HPDE6-E6E7 (cell line): ENCODE data around the gene CAMTA1.

Experiments used
- DNase-seq: peaks from one replicate; pipeline ENCODE4 v3.0.0; 2011; ENCODE audit warnings: missing footprints; ENCODE audit errors: extremely low spot score

The CAMTA1 gene

GRCh38 chr1:7190261-7190660 lies 405.0 kb downstream of the CAMTA1 start:
- DNase-seq, result no peak

- DNase-seq, result no peak
Observed at GRCh38 chr1:7192453-7192852, 407.2 kb downstream of the CAMTA1 start.

GRCh38 chr1:7196036-7196911 lies 411.0 kb downstream of the CAMTA1 start:
- no peak for DNase-seq

GRCh38 chr1:7198664-7199063 lies 413.4 kb downstream of the CAMTA1 start:
- DNase-seq, result no peak

GRCh38 chr1:7199077-7199779 lies 414.0 kb downstream of the CAMTA1 start:
- DNase-seq, result no peak

GRCh38 chr1:7207875-7208646 lies 422.8 kb downstream of the CAMTA1 start:
- peak; percentile 64 for DNase-seq

- DNase-seq, result no peak
Observed at GRCh38 chr1:7208647-7209180, 423.5 kb downstream of the CAMTA1 start.

GRCh38 chr1:7209336-7209735 lies 424.1 kb downstream of the CAMTA1 start:
- DNase-seq, result no peak

GRCh38 chr1:7218210-7218832 lies 433.1 kb downstream of the CAMTA1 start:
- DNase-seq, result peak; percentile 17

- no peak for DNase-seq
Observed at GRCh38 chr1:7219031-7219430, 433.8 kb downstream of the CAMTA1 start.

GRCh38 chr1:7220007-7220406 lies 434.8 kb downstream of the CAMTA1 start:
- DNase-seq, result no peak

GRCh38 chr1:7220712-7221252 lies 435.5 kb downstream of the CAMTA1 start:
- DNase-seq, result no peak

GRCh38 chr1:7221826-7222694 lies 436.8 kb downstream of the CAMTA1 start:
- DNase-seq, result no peak

- DNase-seq, result no peak
Observed at GRCh38 chr1:7222695-7223015, 437.4 kb downstream of the CAMTA1 start.

- DNase-seq, result peak; percentile 51
Observed at GRCh38 chr1:7223334-7224080, 438.3 kb downstream of the CAMTA1 start.

GRCh38 chr1:7224081-7224534 lies 438.9 kb downstream of the CAMTA1 start:
- DNase-seq, result no peak

- DNase-seq, result peak; percentile 28
Observed at GRCh38 chr1:7224644-7225043, 439.4 kb downstream of the CAMTA1 start.

- DNase-seq, result no peak
Observed at GRCh38 chr1:7225711-7226505, 440.7 kb downstream of the CAMTA1 start.

GRCh38 chr1:7227654-7228053 lies 442.4 kb downstream of the CAMTA1 start:
- no peak for DNase-seq
